ENCODE results near the gene RPL7A.
"Not testable (repeated sequence)": the region's sequence is repeated elsewhere in the genome, so short reads cannot be mapped to it uniquely, and the experiment has no call there.

The RPL7A gene

GRCh38 chr9:133315997-133316396 lies 32.0 kb upstream of the RPL7A start:
- Histone ChIP-seq H3K36me3 (ENCODE audit: control insufficient read depth, low read length) (no peaks in the 10 kb centered on the region), H3K4me2 (ENCODE audit: low read length) (no peak overlapping the region), H3K4me3 (ENCODE audit: low read length) (no peak overlapping the region), H3K9me2 (replicated peaks; ENCODE audit: control insufficient read depth, low read length) (no peaks in the 10 kb centered on the region), H3K9me3 (ENCODE audit: control insufficient read depth, insufficient read depth, low read length) (no peaks in the 10 kb centered on the region), H3K27me3 (ENCODE audit: control insufficient read depth, low read length) (no peaks in the 10 kb centered on the region), H3K79me2 (ENCODE audit: control insufficient read depth, low read length) (no peaks in the 10 kb centered on the region), H3K4me1 (ENCODE audit: control insufficient read depth, low read length) (no peaks in the 10 kb centered on the region), H3F3A (ENCODE audit: control insufficient read depth, insufficient read depth) (no peaks in the 10 kb centered on the region), H3K27ac (ENCODE audit: low read depth, low read length) (no peak overlapping the region), H4K20me1 (ENCODE audit: control insufficient read depth, insufficient read depth, low read depth, low read length) (no peaks in the 10 kb centered on the region)
- no peak for TF ChIP-seq EZH2phosphoT487 (IDR thresholded peaks at IDR 0.05; ENCODE audit: borderline replicate concordance, low read length)
- TF ChIP-seq CTCF (IDR thresholded peaks at IDR 0.05; ENCODE audit: low read depth, low read length, poor library complexity, severe bottlenecking), result no peak

GRCh38 chr9:133317551-133317950 lies 30.5 kb upstream of the RPL7A start:
- H4K20me1 ChIP-seq (ENCODE audit: control insufficient read depth, insufficient read depth, low read depth, low read length); H3K4me1 ChIP-seq (ENCODE audit: control insufficient read depth, low read length); H3F3A ChIP-seq (ENCODE audit: control insufficient read depth, insufficient read depth); H3K79me2 ChIP-seq (ENCODE audit: control insufficient read depth, low read length); H3K36me3 ChIP-seq (ENCODE audit: control insufficient read depth, low read length); H3K9me3 ChIP-seq (ENCODE audit: control insufficient read depth, insufficient read depth, low read length); H3K27ac ChIP-seq (ENCODE audit: low read depth, low read length); H3K4me2 ChIP-seq (ENCODE audit: low read length); H3K9me2 ChIP-seq (replicated peaks; ENCODE audit: control insufficient read depth, low read length); H3K27me3 ChIP-seq (ENCODE audit: control insufficient read depth, low read length); H3K4me3 ChIP-seq (ENCODE audit: low read length): not testable (repeated sequence)

DNA sequence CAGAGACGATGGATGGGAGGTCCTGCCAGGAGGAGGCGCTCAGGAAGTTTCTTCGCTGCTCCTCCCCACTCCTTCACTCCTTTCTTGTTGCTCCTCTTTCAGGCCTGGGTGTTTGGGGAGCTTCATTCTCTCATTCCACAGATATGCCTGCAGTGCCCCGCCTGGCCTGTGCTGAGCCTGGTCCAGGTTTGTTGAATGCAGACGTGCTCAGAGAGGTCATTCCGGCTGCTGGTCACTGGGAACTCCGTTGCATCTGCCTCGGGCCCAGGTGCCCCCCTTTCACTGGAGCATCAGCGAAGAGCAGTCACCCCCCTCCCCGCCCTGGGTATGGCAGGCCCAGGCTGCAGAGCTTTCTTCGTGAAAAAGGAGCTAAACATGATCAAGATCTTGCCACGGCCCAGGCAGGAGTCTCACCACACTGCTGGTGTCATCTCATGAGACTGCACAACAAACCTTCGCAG lies 27.6 kb upstream of the RPL7A start:
- Histone ChIP-seq H4K20me1 (ENCODE audit: control insufficient read depth, insufficient read depth, low read depth, low read length) (no peaks in the 10 kb centered on the region), H3K4me2 (ENCODE audit: low read length) (no peak overlapping the region), H3F3A (ENCODE audit: control insufficient read depth, insufficient read depth) (no peaks in the 10 kb centered on the region), H3K4me1 (ENCODE audit: control insufficient read depth, low read length) (no peaks in the 10 kb centered on the region), H3K4me3 (ENCODE audit: low read length) (no peak overlapping the region), H3K79me2 (ENCODE audit: control insufficient read depth, low read length) (no peaks in the 10 kb centered on the region), H3K27ac (ENCODE audit: low read depth, low read length) (no peak overlapping the region), H3K27me3 (ENCODE audit: control insufficient read depth, low read length) (no peaks in the 10 kb centered on the region), H3K9me2 (replicated peaks; ENCODE audit: control insufficient read depth, low read length) (no peaks in the 10 kb centered on the region), H3K36me3 (ENCODE audit: control insufficient read depth, low read length) (no peaks in the 10 kb centered on the region), H3K9me3 (ENCODE audit: control insufficient read depth, insufficient read depth, low read length) (no peaks in the 10 kb centered on the region)
- no peak for TF ChIP-seq EZH2phosphoT487 (IDR thresholded peaks at IDR 0.05; ENCODE audit: borderline replicate concordance, low read length)
- TF ChIP-seq CTCF (IDR thresholded peaks at IDR 0.05; ENCODE audit: low read depth, low read length, poor library complexity, severe bottlenecking), result no peak

- Histone ChIP-seq H3K27ac (ENCODE audit: low read depth, low read length) (no peak overlapping the region), H3K36me3 (ENCODE audit: control insufficient read depth, low read length) (no peaks in the 10 kb centered on the region), H4K20me1 (ENCODE audit: control insufficient read depth, insufficient read depth, low read depth, low read length) (no peaks in the 10 kb centered on the region), H3K4me2 (ENCODE audit: low read length) (no peak overlapping the region), H3K4me3 (ENCODE audit: low read length) (no peak overlapping the region), H3K9me3 (ENCODE audit: control insufficient read depth, insufficient read depth, low read length) (no peaks in the 10 kb centered on the region), H3K4me1 (ENCODE audit: control insufficient read depth, low read length) (no peaks in the 10 kb centered on the region), H3K79me2 (ENCODE audit: control insufficient read depth, low read length) (no peaks in the 10 kb centered on the region), H3F3A (ENCODE audit: control insufficient read depth, insufficient read depth) (no peaks in the 10 kb centered on the region), H3K9me2 (replicated peaks; ENCODE audit: control insufficient read depth, low read length) (no peaks in the 10 kb centered on the region), H3K27me3 (ENCODE audit: control insufficient read depth, low read length) (no peaks in the 10 kb centered on the region)
- no peak for TF ChIP-seq CTCF (IDR thresholded peaks at IDR 0.05; ENCODE audit: low read depth, low read length, poor library complexity, severe bottlenecking)
- no peak for TF ChIP-seq EZH2phosphoT487 (IDR thresholded peaks at IDR 0.05; ENCODE audit: borderline replicate concordance, low read length)
Observed at GRCh38 chr9:133321411-133321935, 26.5 kb upstream of the RPL7A start.

Measured in DOHH2 (cell line).